ENCODE results near the gene RRM2. TPM values are rescaled to one million over a fixed set of nuclear protein-coding genes. Genes with fewer than 3 reads are reported as not detected.

RRM2 gene
- total RNA-seq, 1 experiment from 2014 or later: 330 TPM

DNA sequence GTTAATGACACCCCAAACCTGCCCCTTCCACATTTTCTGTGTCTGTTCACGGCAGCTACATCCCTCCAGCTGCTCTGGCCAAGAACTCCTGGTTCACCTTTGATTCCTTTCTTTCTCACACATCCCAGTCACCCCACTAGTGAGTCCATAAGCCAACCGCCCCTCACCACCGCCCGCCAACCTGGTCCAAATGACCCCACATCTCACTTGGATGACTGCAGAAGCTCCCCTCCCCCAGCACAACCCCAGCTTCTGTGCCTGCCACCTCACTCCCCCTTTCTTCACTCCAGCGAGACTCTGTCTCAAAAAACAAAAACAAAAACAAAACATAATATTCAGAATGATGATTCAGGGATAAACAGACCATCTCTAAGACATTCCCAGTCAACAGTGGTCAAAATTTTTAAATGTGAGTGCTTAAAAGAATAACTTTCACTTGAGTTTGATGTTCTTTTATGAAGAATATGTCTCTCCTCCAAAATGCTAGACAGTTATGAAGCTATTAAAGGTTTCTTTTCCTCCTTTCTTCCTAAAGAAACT, 45.5 kb upstream of the RRM2 start (continued):
- TF ChIP-seq CEBPB (IDR thresholded peaks at IDR 0.05; ENCODE audit: low read depth): no peak
- no peak for TF ChIP-seq CBX3 (IDR thresholded peaks at IDR 0.05; ENCODE audit: low read depth)
- TF ChIP-seq EGR1 (IDR thresholded peaks at IDR 0.05; ENCODE audit: low read depth): no peak

- Histone ChIP-seq H3K9ac (ENCODE audit: low read length) (no peak overlapping the region), H3K79me2 (ENCODE audit: insufficient read depth, low read length) (no peaks in the 10 kb centered on the region), H2AFZ (ENCODE audit: low read depth, low read length, poor library complexity, severe bottlenecking) (no peak overlapping the region), H3K27ac (ENCODE audit: low read depth, low read length) (no peak overlapping the region), H3K36me3 (ENCODE audit: control insufficient read depth in 1 of 2, insufficient read depth in 2 of 2, low read length in 2 of 2) (no peaks in the 10 kb centered on the region), H3K27me3 (ENCODE audit: insufficient read depth, low read length) (no peaks in the 10 kb centered on the region), H3K9me3 (ENCODE audit: control insufficient read depth in 1 of 2, insufficient read depth in 1 of 2, low read depth in 1 of 2, low read length in 2 of 2) (no peaks in the 10 kb centered on the region), H4K20me1 (ENCODE audit: insufficient read depth) (no peaks in the 10 kb centered on the region), H3K4me1 (ENCODE audit: control insufficient read depth in 1 of 2, insufficient read depth in 2 of 2, low read length in 2 of 2) (peaks cover 6 to 13% of the 10 kb centered on the region in 2 experiments), H3K9me2 (ENCODE audit: insufficient read depth) (no peaks in the 10 kb centered on the region), H3K4me2 (ENCODE audit: low read length) (no peak overlapping the region), H3K4me3 (replicated peaks in 1 of 2; ENCODE audit: low read depth in 1 of 2, low read length in 2 of 2) (no peak overlapping the region)
- ATAC-seq: no peak
- CTCF ChIA-PET: interaction anchor here (3.8 kb wide), 1 partner anchor 357 kb away, joined by 14 read pairs; no protein-coding TSS in a partner anchor
- intact Hi-C loops (cut with micrococcal nuclease): no loop called here
- POLR2A ChIA-PET: no interaction called here
- RAD21 ChIA-PET (ENCODE audit: low non-redundant PET in 1 of 2, low total read pairs in 2 of 2, uncharacterized antibody in 2 of 2, unreplicated experiment in 2 of 2): no interaction called here
- TF ChIP-seq TCF7L2 (IDR thresholded peaks at IDR 0.05; ENCODE audit: borderline replicate concordance, extremely low read depth, insufficient read depth, insufficient read length) (no peak), POLR2A (IDR thresholded peaks at IDR 0.05; ENCODE audit: borderline replicate concordance, extremely low read depth, insufficient read depth, insufficient read length) (no peak), MAX (IDR thresholded peaks at IDR 0.05) (no peak), ZFX (IDR thresholded peaks at IDR 0.05) (no peak), ZNF274 (IDR thresholded peaks at IDR 0.05; ENCODE audit: low read depth, low read length) (no peak), POLR2AphosphoS5 (IDR thresholded peaks at IDR 0.05; ENCODE audit: low read depth, low read length) (no peak)
- TF ChIP-seq, protein P1, sequence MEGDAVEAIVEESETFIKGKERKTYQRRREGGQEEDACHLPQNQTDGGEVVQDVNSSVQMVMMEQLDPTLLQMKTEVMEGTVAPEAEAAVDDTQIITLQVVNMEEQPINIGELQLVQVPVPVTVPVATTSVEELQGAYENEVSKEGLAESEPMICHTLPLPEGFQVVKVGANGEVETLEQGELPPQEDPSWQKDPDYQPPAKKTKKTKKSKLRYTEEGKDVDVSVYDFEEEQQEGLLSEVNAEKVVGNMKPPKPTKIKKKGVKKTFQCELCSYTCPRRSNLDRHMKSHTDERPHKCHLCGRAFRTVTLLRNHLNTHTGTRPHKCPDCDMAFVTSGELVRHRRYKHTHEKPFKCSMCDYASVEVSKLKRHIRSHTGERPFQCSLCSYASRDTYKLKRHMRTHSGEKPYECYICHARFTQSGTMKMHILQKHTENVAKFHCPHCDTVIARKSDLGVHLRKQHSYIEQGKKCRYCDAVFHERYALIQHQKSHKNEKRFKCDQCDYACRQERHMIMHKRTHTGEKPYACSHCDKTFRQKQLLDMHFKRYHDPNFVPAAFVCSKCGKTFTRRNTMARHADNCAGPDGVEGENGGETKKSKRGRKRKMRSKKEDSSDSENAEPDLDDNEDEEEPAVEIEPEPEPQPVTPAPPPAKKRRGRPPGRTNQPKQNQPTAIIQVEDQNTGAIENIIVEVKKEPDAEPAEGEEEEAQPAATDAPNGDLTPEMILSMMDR (IDR thresholded peaks at IDR 0.05 in 2 of 3, conservative IDR thresholded peaks at IDR 0.05 in 1 of 3; ENCODE audit: borderline replicate concordance in 1 of 3, insufficient read depth in 1 of 3, low read depth in 2 of 3, low read length in 2 of 3): no peak
- TF ChIP-seq, protein P2, sequence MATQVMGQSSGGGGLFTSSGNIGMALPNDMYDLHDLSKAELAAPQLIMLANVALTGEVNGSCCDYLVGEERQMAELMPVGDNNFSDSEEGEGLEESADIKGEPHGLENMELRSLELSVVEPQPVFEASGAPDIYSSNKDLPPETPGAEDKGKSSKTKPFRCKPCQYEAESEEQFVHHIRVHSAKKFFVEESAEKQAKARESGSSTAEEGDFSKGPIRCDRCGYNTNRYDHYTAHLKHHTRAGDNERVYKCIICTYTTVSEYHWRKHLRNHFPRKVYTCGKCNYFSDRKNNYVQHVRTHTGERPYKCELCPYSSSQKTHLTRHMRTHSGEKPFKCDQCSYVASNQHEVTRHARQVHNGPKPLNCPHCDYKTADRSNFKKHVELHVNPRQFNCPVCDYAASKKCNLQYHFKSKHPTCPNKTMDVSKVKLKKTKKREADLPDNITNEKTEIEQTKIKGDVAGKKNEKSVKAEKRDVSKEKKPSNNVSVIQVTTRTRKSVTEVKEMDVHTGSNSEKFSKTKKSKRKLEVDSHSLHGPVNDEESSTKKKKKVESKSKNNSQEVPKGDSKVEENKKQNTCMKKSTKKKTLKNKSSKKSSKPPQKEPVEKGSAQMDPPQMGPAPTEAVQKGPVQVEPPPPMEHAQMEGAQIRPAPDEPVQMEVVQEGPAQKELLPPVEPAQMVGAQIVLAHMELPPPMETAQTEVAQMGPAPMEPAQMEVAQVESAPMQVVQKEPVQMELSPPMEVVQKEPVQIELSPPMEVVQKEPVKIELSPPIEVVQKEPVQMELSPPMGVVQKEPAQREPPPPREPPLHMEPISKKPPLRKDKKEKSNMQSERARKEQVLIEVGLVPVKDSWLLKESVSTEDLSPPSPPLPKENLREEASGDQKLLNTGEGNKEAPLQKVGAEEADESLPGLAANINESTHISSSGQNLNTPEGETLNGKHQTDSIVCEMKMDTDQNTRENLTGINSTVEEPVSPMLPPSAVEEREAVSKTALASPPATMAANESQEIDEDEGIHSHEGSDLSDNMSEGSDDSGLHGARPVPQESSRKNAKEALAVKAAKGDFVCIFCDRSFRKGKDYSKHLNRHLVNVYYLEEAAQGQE (IDR thresholded peaks at IDR 0.05; ENCODE audit: low read depth): no peak
- BruUV-seq (replicated peaks): no TSS peak
- no peak for DNase-seq (ENCODE audit: low read depth, low spot score)
Measured at GRCh38 chr2:10078001-10078400, 44.5 kb upstream of the RRM2 start.

Data from HCT116 (cell line).